GM23338 (cell line): Measurements from ENCODE around the gene CNTNAP5.

Source experiments
- ETS1 ChIP-seq: IDR thresholded peaks from 2 replicates; pipeline ENCODE4 v1.6.1; 2016; ENCODE audit warnings: antibody characterized with exemption
- POLR2AphosphoS5 ChIP-seq: IDR thresholded peaks from 2 replicates; pipeline ENCODE4 v1.6.1; 2016; ENCODE audit warnings: antibody characterized with exemption, low read depth
- TF ChIP-seq, protein P1 (sequence below), 2 experiments: fragments of 200-600 bp in 1 of 2; sonication (generic) in 1 of 2; conservative IDR thresholded peaks; 2 replicates each; pipeline versions ENCODE4 v1.5.1 to v1.6.1; 2016 to 2017; ENCODE audit warnings: antibody characterized with exemption in 2 of 2, low read depth in 2 of 2, mild to moderate bottlenecking in 2 of 2, moderate library complexity in 1 of 2

DNA sequence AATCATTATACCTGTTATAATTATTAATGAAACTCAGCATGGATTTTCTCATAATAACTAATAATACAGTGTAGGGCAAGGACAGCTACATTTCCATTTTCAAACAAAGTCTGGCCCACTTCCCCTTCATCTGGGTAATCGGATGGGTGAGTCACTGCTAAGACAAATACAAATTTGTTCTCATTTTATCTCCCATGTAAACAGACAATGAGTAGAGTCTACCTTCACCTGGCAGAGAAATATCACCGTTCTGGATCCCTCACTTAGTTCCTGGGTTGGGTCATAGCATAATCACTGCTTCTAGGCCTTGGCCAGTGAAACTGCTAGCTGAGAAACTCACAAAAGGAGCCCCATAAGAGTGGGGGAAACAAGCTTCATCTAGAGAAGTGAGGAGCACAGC is 9.2 kb downstream of the CNTNAP5 start:
- TF ChIP-seq, protein P1, sequence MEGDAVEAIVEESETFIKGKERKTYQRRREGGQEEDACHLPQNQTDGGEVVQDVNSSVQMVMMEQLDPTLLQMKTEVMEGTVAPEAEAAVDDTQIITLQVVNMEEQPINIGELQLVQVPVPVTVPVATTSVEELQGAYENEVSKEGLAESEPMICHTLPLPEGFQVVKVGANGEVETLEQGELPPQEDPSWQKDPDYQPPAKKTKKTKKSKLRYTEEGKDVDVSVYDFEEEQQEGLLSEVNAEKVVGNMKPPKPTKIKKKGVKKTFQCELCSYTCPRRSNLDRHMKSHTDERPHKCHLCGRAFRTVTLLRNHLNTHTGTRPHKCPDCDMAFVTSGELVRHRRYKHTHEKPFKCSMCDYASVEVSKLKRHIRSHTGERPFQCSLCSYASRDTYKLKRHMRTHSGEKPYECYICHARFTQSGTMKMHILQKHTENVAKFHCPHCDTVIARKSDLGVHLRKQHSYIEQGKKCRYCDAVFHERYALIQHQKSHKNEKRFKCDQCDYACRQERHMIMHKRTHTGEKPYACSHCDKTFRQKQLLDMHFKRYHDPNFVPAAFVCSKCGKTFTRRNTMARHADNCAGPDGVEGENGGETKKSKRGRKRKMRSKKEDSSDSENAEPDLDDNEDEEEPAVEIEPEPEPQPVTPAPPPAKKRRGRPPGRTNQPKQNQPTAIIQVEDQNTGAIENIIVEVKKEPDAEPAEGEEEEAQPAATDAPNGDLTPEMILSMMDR (conservative IDR thresholded peaks at IDR 0.05; ENCODE audit: low read depth in 2 of 2): no peak
- TF ChIP-seq POLR2AphosphoS5: no peak
- no peak for TF ChIP-seq ETS1
